MCF 10A (cell line): ENCODE data around the gene DISP3. TPM values are rescaled to one million over a fixed set of nuclear protein-coding genes. Genes with fewer than 3 reads are reported as not detected.

ENCODE experiments used
- BruUV-seq: library from RNA; stranded (reverse); fragments of 400-500 nt; replicated peaks from 2 replicates; lab custom pipeline; 2021; lab: Mats Ljungman, UMichigan
- CTCF ChIA-PET: fragments of 300-600 bp; sonication (Branson Sonifier 250); formaldehyde crosslinking; extraction: SDS; loops from one replicate; lab custom pipeline; 2021; ENCODE audit warnings: antibody characterized with exemption, inconsistent platforms; lab: Yijun Ruan, JAX
- POLR2A ChIA-PET: fragments of 300-600, 350-650 bp; sonication (Branson Sonifier 250); formaldehyde crosslinking; extraction: SDS; loops from one replicate; lab custom pipeline; 2020; ENCODE audit warnings: antibody characterized with exemption, inconsistent platforms; lab: Yijun Ruan, JAX
- DNase-seq: peaks from one replicate; pipeline ENCODE4 v3.0.0-alpha.2; 2018; ENCODE audit not compliant: unreplicated experiment
- H3K27ac Mint-ChIP-seq: one replicate; pipeline ENCODE4 v1.8.0; 2022; ENCODE audit warnings: mild to moderate bottlenecking, low read depth, mixed read lengths; ENCODE audit not compliant: unreplicated experiment
- H3K27me3 Mint-ChIP-seq: one replicate; pipeline ENCODE4 v1.8.0; 2022; ENCODE audit warnings: mixed read lengths; ENCODE audit not compliant: insufficient read depth, unreplicated experiment
- H3K36me3 Mint-ChIP-seq: one replicate; pipeline ENCODE4 v1.8.0; 2022; ENCODE audit warnings: mild to moderate bottlenecking, moderate library complexity, mixed read lengths; ENCODE audit not compliant: insufficient read depth, unreplicated experiment
- H3K4me1 Mint-ChIP-seq: one replicate; pipeline ENCODE4 v1.8.0; 2022; ENCODE audit warnings: mixed read lengths; ENCODE audit not compliant: insufficient read depth, unreplicated experiment
- H3K4me3 Mint-ChIP-seq: one replicate; pipeline ENCODE4 v1.8.0; 2022; ENCODE audit warnings: mild to moderate bottlenecking, moderate library complexity, mixed read lengths; ENCODE audit not compliant: unreplicated experiment
- H3K9me3 Mint-ChIP-seq: one replicate; pipeline ENCODE4 v1.8.0; 2022; ENCODE audit warnings: mixed read lengths; ENCODE audit not compliant: unreplicated experiment
- CTCF ChIP-seq: fragments of 200-600 bp; IDR thresholded peaks from one replicate; pipeline ENCODE4 v1.8.0; 2022; ENCODE audit warnings: antibody characterized with exemption, mild to moderate bottlenecking; ENCODE audit not compliant: unreplicated experiment
- intact Hi-C: fragments of 100-400 bp; cut with micrococcal nuclease; formaldehyde crosslinking; loops from 2 replicates; pipeline ENCODE4 v1.14.1; 2022
- total RNA-seq: library from RNA; stranded (reverse); gene quantifications from 2 replicates; pipeline ENCODE4 v1.2.3, GENCODE V29; 2022

DISP3 gene
- total RNA-seq, 1 experiment from 2014 or later, result 0.09 TPM

GRCh38 chr1:11431941-11432507 is 46.9 kb upstream of the DISP3 start:
- H3K36me3 Mint-ChIP-seq, result no peaks in the 10 kb centered on the region
- intact Hi-C loops, result no loop called here
- H3K9me3 Mint-ChIP-seq, result no peaks in the 10 kb centered on the region
- no peak overlapping the region for H3K4me3 Mint-ChIP-seq
- no peak for DNase-seq
- H3K27ac Mint-ChIP-seq, result no peak overlapping the region
- ChIA-PET POLR2A (no interaction called here), CTCF (no interaction called here)
- H3K4me1 Mint-ChIP-seq, result no peaks in the 10 kb centered on the region
- TF ChIP-seq CTCF, result no peak
- no TSS peak for BruUV-seq
- peaks cover 48% of the 10 kb centered on the region for H3K27me3 Mint-ChIP-seq

GRCh38 chr1:11432526-11432925 is 46.4 kb upstream of the DISP3 start:
- Mint-ChIP-seq H3K9me3 (no peaks in the 10 kb centered on the region), H3K4me1 (no peaks in the 10 kb centered on the region), H3K27me3 (peaks cover 51% of the 10 kb centered on the region), H3K27ac (no peak overlapping the region), H3K4me3 (no peak overlapping the region), H3K36me3 (no peaks in the 10 kb centered on the region)
- DNase-seq, result no peak
- ChIA-PET POLR2A (no interaction called here), CTCF (no interaction called here)
- intact Hi-C loops, result no loop called here
- no peak for TF ChIP-seq CTCF
- BruUV-seq, result no TSS peak

- H3K27ac Mint-ChIP-seq, result no peak overlapping the region
- no peaks in the 10 kb centered on the region for H3K4me1 Mint-ChIP-seq
- POLR2A ChIA-PET, result no interaction called here
These were observed 44.5 kb upstream of the DISP3 start for GRCh38 chr1:11434501-11434900.

GRCh38 chr1:11434926-11435325 is 44.0 kb upstream of the DISP3 start:
- no peaks in the 10 kb centered on the region for H3K9me3 Mint-ChIP-seq
- no TSS peak for BruUV-seq
- no peak overlapping the region for H3K4me3 Mint-ChIP-seq
- intact Hi-C loops, result no loop called here
- H3K4me1 Mint-ChIP-seq, result no peaks in the 10 kb centered on the region
- POLR2A ChIA-PET, result no interaction called here
- peaks cover 55% of the 10 kb centered on the region for H3K27me3 Mint-ChIP-seq
- no peak for TF ChIP-seq CTCF
- H3K27ac Mint-ChIP-seq, result no peak overlapping the region
- CTCF ChIA-PET, result no interaction called here
- DNase-seq, result no peak
- H3K36me3 Mint-ChIP-seq, result no peaks in the 10 kb centered on the region

More at GRCh38 chr1:11434501-11434900, 44.5 kb upstream of the DISP3 start:
- H3K36me3 Mint-ChIP-seq, result no peaks in the 10 kb centered on the region
- TF ChIP-seq CTCF, result no peak
- CTCF ChIA-PET, result no interaction called here
- intact Hi-C loops, result no loop called here
- no TSS peak for BruUV-seq
- DNase-seq, result no peak
- no peak overlapping the region for H3K4me3 Mint-ChIP-seq
- peaks cover 52% of the 10 kb centered on the region for H3K27me3 Mint-ChIP-seq
- H3K9me3 Mint-ChIP-seq, result no peaks in the 10 kb centered on the region
